K562 (cell line): Measurements from ENCODE around the gene FKBP8. TPM values are rescaled to one million over a fixed set of nuclear protein-coding genes. Genes with fewer than 3 reads are reported as not detected.

ENCODE experiments used
- DDX20 ChIP-seq: fragments of 450-650 bp; IDR thresholded peaks from 2 replicates; pipeline ENCODE4 v1.6.1; 2016; ENCODE audit warnings: missing genetic modification characterization, low read depth, mild to moderate bottlenecking, missing compliant biosample characterization, moderate library complexity
- EWSR1 ChIP-seq: fragments of 450-650 bp; IDR thresholded peaks from 2 replicates; pipeline ENCODE4 v1.6.1; 2018; ENCODE audit warnings: borderline replicate concordance, mild to moderate bottlenecking, low read depth, moderate library complexity; ENCODE audit not compliant: partially characterized antibody
- FOXP1 ChIP-seq: sonication (generic); formaldehyde crosslinking; IDR thresholded peaks from 2 replicates; pipeline ENCODE4 v1.8.0; 2022; ENCODE audit warnings: mild to moderate bottlenecking, missing genetic modification reagents
- GTF2B ChIP-seq: IDR thresholded peaks from 2 replicates; pipeline ENCODE4 v1.6.1; 2011; ENCODE audit not compliant: insufficient read length; ENCODE audit errors: extremely low read depth
- HCFC1 ChIP-seq: IDR thresholded peaks from 2 replicates; pipeline ENCODE4 v1.6.1; 2012; ENCODE audit warnings: low read depth, low read length, improper control_type of control experiment
- HMGN3 ChIP-seq: IDR thresholded peaks from 2 replicates; pipeline ENCODE4 v1.6.1; 2011; ENCODE audit warnings: borderline replicate concordance, low read depth, mild to moderate bottlenecking, mixed read lengths, low read length; ENCODE audit not compliant: insufficient read length; ENCODE audit errors: extremely low read depth
- ILK ChIP-seq: fragments of 450-650 bp; IDR thresholded peaks from 2 replicates; pipeline ENCODE4 v1.6.1; 2016; ENCODE audit warnings: missing genetic modification characterization, low read depth, mild to moderate bottlenecking, missing compliant biosample characterization, moderate library complexity, borderline replicate concordance
- JUND ChIP-seq, 2 experiments: IDR thresholded peaks; 2 replicates in 1 of 2; 3 replicates in 1 of 2; pipeline ENCODE4 v1.6.1; 2011; ENCODE audit warnings: borderline replicate concordance in 2 of 2, low read depth in 2 of 2, low read length in 2 of 2, improper control_type of control experiment in 1 of 2, missing biosample characterization in 1 of 2, missing genetic modification characterization in 1 of 2, missing genetic modification reagents in 1 of 2
- KDM1A ChIP-seq, 2 experiments: fragments of 450-650 bp; IDR thresholded peaks; 2 replicates each; pipeline ENCODE4 v1.6.1; 2016; ENCODE audit warnings: mild to moderate bottlenecking in 2 of 2
- NFIC ChIP-seq: fragments of 450-650 bp; IDR thresholded peaks from 2 replicates; pipeline ENCODE4 v1.6.1; 2017; ENCODE audit warnings: mild to moderate bottlenecking, inconsistent platforms
- PHB2 ChIP-seq: fragments of 450-650 bp; IDR thresholded peaks from 2 replicates; pipeline ENCODE4 v1.6.1; 2017; ENCODE audit warnings: low read depth
- SMARCE1 ChIP-seq: fragments of 450-650 bp; IDR thresholded peaks from 2 replicates; pipeline ENCODE4 v1.7.1; 2016; ENCODE audit warnings: mild to moderate bottlenecking
- TAL1 ChIP-seq: fragments of 450-650 bp; IDR thresholded peaks from 2 replicates; pipeline ENCODE4 v1.6.1; 2016; ENCODE audit warnings: mild to moderate bottlenecking
- TBP ChIP-seq: optimal IDR thresholded peaks from 2 replicates; pipeline ENCODE3; 2011; ENCODE audit warnings: low read depth, low read length, improper control_type of control experiment
- TEAD4 ChIP-seq, 2 experiments: sonication (generic) in 1 of 2; formaldehyde crosslinking in 1 of 2; IDR thresholded peaks; 2 replicates each; pipeline versions ENCODE4 v1.6.1 to v1.8.0; 2012 to 2022; ENCODE audit warnings: borderline replicate concordance in 1 of 2, inconsistent platforms in 1 of 2, low read length in 1 of 2, mild to moderate bottlenecking in 1 of 2, missing genetic modification reagents in 1 of 2
- ZNF175 ChIP-seq: fragments of 200-800 bp; sonication (Bioruptor generic); IDR thresholded peaks from 2 replicates; pipeline ENCODE4 v1.6.1; 2016; ENCODE audit warnings: low read depth, mild to moderate bottlenecking, missing genetic modification characterization, missing compliant biosample characterization
- ZNF212 ChIP-seq: fragments of 450-650 bp; formaldehyde crosslinking; IDR thresholded peaks from 2 replicates; pipeline ENCODE4 v1.4.0; 2020; ENCODE audit warnings: mild to moderate bottlenecking
- ZNF384 ChIP-seq: IDR thresholded peaks from 2 replicates; pipeline ENCODE4 v1.6.1; 2012; ENCODE audit warnings: low read depth, low read length, improper control_type of control experiment
- ZNF511 ChIP-seq: sonication (generic); formaldehyde crosslinking; IDR thresholded peaks from 2 replicates; pipeline ENCODE4 v1.8.0; 2022; ENCODE audit warnings: mild to moderate bottlenecking, missing genetic modification reagents
- ZNF785 ChIP-seq: fragments of 250-450 bp; sonication (Bioruptor Pico); IDR thresholded peaks from 2 replicates; pipeline ENCODE4 v1.4.0; 2020; ENCODE audit warnings: mild to moderate bottlenecking
- polyA plus RNA-seq, 8 experiments: library from polyadenylated mRNA; depleted of rRNA in 4 of 8; stranded (reverse) in 5 of 8; unstranded in 3 of 8; fragments of >200 nt; fragmentation: Nextera tagmentation in 2 of 8; fragmentation: Illumina TruSeq in 1 of 8; extraction: Ambion mirVana in 2 of 8; extraction: Trizol in 1 of 8; gene quantifications; 2 replicates each; pipeline versions ENCODE4 v1.2.1 to v1.2.3, GENCODE V29; 2011 to 2014; ENCODE audit warnings: inconsistent platforms in 1 of 8, missing spikeins in 1 of 8
- total RNA-seq, 7 experiments: library from RNA; depleted of rRNA in 6 of 7; stranded (reverse); fragments of >200 nt in 6 of 7; fragmentation: Illumina TruSeq in 2 of 7; extraction: Trizol in 2 of 7; gene quantifications; 2 replicates each; pipeline versions ENCODE4 v1.2.1 to v1.2.3, GENCODE V29; 2011 to 2021; ENCODE audit warnings: low replicate concordance in 1 of 7
- TF ChIP-seq, protein P1 (sequence below): fragments of 200-800 bp; sonication (Bioruptor generic); IDR thresholded peaks from 2 replicates; pipeline ENCODE4 v1.6.1; 2017; ENCODE audit warnings: missing genetic modification characterization, missing compliant biosample characterization
- TF ChIP-seq, protein P2 (sequence below): fragments of 250-450 bp; sonication (Bioruptor Pico); IDR thresholded peaks from 2 replicates; pipeline ENCODE4 v1.8.0; 2022; ENCODE audit warnings: moderate library complexity, mild to moderate bottlenecking, inconsistent platforms
- TF ChIP-seq, protein P3 (sequence below): fragments of 450-650 bp; IDR thresholded peaks from 2 replicates; pipeline ENCODE4 v1.6.1; 2017; ENCODE audit warnings: mild to moderate bottlenecking, moderate library complexity

Gene FKBP8
- total and polyA plus RNA-seq, 9 of the 15 experiments (the other 6 are each of a cell fraction or from before 2014, with no cell fraction given), result 0.46 to 236 (median 104) TPM

DNA sequence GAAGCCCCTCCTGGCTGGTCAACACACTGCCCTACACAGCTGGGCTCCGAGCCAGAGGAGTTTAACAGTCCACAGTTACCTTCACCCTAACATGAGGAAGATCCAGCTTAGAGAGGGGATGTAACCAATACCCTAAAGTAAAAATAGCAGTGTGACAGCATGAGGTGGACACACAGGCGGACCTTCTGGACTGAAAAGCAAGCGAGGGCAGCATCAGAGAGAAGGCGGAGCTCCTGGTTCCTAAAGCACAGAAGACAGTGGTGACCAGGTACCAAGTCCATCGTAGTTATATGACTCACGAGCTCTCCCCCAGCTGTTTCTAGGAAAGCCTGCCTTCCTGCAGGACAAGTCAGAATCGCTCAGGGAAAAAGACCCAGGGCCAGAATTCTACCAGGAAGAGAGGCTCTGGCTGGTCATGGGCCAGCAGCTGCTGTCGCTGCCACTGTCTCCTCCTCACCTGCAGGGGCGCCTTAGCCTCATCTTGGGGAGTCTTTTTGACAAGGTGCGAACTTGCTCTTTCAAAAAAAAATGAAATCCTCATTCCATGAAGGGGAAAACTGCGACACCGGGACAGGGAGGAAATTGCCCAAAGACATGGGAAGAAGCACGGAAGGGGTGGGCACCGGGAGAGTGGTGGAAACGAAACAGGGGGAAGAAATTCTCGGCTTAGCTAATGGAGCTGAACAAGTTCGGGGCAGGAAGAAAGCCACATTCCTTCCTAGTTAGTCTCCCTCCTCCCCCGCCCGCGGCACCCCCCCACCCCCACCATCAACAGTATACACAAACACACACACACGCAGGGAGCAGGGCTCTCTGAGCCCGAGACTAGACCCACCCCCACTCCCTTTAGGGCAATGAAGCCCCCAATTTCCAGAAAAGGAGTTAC is 23.2 kb downstream of the FKBP8 start (continued):
- TF ChIP-seq TEAD4 (IDR thresholded peaks at IDR 0.05; ENCODE audit: low read length) (no peak; the same call in 1 of the 2 replicates), TEAD4 (CRISPR knock-in tag; IDR thresholded peaks at IDR 0.05; ENCODE audit: borderline replicate concordance) (no peak), GTF2B (no peak), DDX20 (tag) (no peak), PHB2 (no peak), HMGN3 (no peak), ZNF511 (CRISPR knock-in tag) (no peak), JUND (IDR thresholded peaks at IDR 0.05; ENCODE audit: borderline replicate concordance, low read depth, low read length) (peak; percentile 51; the same call in 1 of the 2 replicates), JUND (tag; IDR thresholded peaks at IDR 0.05; ENCODE audit: borderline replicate concordance, low read depth, low read length) (no peak), ZNF175 (no peak), SMARCE1 (peak; percentile 63; the same call in 1 of the 2 replicates), ZNF384 (peak; percentile 60; the same call in 1 of the 2 replicates), FOXP1 (no peak), ZNF785 (CRISPR knock-in tag) (no peak), HCFC1 (no peak), KDM1A (IDR thresholded peaks at IDR 0.05) (no peak), EWSR1 (no peak), TAL1 (no peak), TBP (peak; percentile 41), ILK (tag) (no peak), ZNF212 (CRISPR knock-in tag) (no peak), NFIC (peak; percentile 23; the same call in 1 of the 2 replicates)
- TF ChIP-seq, protein P1, sequence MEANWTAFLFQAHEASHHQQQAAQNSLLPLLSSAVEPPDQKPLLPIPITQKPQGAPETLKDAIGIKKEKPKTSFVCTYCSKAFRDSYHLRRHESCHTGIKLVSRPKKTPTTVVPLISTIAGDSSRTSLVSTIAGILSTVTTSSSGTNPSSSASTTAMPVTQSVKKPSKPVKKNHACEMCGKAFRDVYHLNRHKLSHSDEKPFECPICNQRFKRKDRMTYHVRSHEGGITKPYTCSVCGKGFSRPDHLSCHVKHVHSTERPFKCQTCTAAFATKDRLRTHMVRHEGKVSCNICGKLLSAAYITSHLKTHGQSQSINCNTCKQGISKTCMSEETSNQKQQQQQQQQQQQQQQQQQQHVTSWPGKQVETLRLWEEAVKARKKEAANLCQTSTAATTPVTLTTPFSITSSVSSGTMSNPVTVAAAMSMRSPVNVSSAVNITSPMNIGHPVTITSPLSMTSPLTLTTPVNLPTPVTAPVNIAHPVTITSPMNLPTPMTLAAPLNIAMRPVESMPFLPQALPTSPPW (CRISPR knock-in tag), result peak; percentile 77; the same call in 1 of the 2 replicates
- TF ChIP-seq, protein P2, sequence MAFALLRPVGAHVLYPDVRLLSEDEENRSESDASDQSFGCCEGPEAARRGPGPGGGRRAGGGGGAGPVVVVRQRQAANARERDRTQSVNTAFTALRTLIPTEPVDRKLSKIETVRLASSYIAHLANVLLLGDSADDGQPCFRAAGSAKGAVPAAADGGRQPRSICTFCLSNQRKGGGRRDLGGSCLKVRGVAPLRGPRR (CRISPR knock-in tag), result no peak
- TF ChIP-seq, protein P3, sequence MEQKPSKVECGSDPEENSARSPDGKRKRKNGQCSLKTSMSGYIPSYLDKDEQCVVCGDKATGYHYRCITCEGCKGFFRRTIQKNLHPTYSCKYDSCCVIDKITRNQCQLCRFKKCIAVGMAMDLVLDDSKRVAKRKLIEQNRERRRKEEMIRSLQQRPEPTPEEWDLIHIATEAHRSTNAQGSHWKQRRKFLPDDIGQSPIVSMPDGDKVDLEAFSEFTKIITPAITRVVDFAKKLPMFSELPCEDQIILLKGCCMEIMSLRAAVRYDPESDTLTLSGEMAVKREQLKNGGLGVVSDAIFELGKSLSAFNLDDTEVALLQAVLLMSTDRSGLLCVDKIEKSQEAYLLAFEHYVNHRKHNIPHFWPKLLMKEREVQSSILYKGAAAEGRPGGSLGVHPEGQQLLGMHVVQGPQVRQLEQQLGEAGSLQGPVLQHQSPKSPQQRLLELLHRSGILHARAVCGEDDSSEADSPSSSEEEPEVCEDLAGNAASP, result no peak
